GM23338 (cell line): ENCODE measurements around the gene CPLX3. TPM values are rescaled to one million over a fixed set of nuclear protein-coding genes. Genes with fewer than 3 reads are reported as not detected.

Experiments
- ATAC-seq: fragments of 200-7000 bp; cut with Tn5 transposase; 3 replicates; pipeline ENCODE4 v1.9.1; 2020
- DNase-seq: peaks from one replicate; pipeline ENCODE4 v3.0.0-alpha.2; 2015; ENCODE audit warnings: low spot score
- H2AFZ ChIP-seq: fragments of 200-600 bp; sonication (generic); 2 replicates; pipeline ENCODE4 v1.8.0; 2016; ENCODE audit warnings: antibody characterized with exemption, mild to moderate bottlenecking, moderate library complexity
- H3F3A ChIP-seq: fragments of 200-600 bp; sonication (generic); replicated peaks from 2 replicates; pipeline ENCODE4 v1.8.0; 2017; ENCODE audit warnings: antibody characterized with exemption, mixed run types, low read depth
- H3K27ac ChIP-seq: fragments of 200-600 bp; sonication (generic); 2 replicates; pipeline ENCODE4 v1.6.1; 2016; ENCODE audit warnings: low read depth
- H3K27me3 ChIP-seq: fragments of 200-600 bp; sonication (generic); 2 replicates; pipeline ENCODE4 v1.8.0; 2016; ENCODE audit warnings: mild to moderate bottlenecking, mixed run types, moderate library complexity; ENCODE audit not compliant: insufficient read depth
- H3K36me3 ChIP-seq: fragments of 200-600 bp; sonication (generic); 2 replicates; pipeline ENCODE4 v1.8.0; 2016; ENCODE audit warnings: mild to moderate bottlenecking; ENCODE audit not compliant: insufficient read depth
- H3K4me1 ChIP-seq: fragments of 200-600 bp; sonication (generic); 2 replicates; pipeline ENCODE4 v1.8.0; 2016; ENCODE audit warnings: mild to moderate bottlenecking, moderate library complexity; ENCODE audit not compliant: insufficient read depth
- H3K4me2 ChIP-seq: fragments of 200-600 bp; sonication (generic); 2 replicates; pipeline ENCODE4 v1.7.1; 2017; ENCODE audit warnings: mixed run types
- H3K4me3 ChIP-seq: fragments of 200-600 bp; sonication (generic); 2 replicates; pipeline ENCODE4 v1.6.1; 2016; ENCODE audit warnings: mixed run types
- H3K79me2 ChIP-seq: fragments of 200-600 bp; sonication (generic); replicated peaks from 2 replicates; pipeline ENCODE4 v1.8.0; 2017; ENCODE audit warnings: mild to moderate bottlenecking; ENCODE audit not compliant: insufficient read depth
- H3K9me2 ChIP-seq: fragments of 200-600 bp; sonication (generic); 2 replicates; pipeline ENCODE4 v1.8.0; 2017; ENCODE audit not compliant: insufficient read depth
- H4K20me1 ChIP-seq: fragments of 200-600 bp; sonication (generic); replicated peaks from 2 replicates; pipeline ENCODE4 v1.8.0; 2017; ENCODE audit warnings: mild to moderate bottlenecking; ENCODE audit not compliant: insufficient read depth
- H3K27ac Mint-ChIP-seq: 2 replicates; pipeline ENCODE4 v1.8.0; 2020; ENCODE audit warnings: inconsistent platforms, mild to moderate bottlenecking, moderate library complexity, mixed read lengths
- H3K27me3 Mint-ChIP-seq: 3 replicates; pipeline ENCODE4 v1.8.0; 2022; ENCODE audit warnings: low read depth, mild to moderate bottlenecking, moderate library complexity, mixed read lengths, inconsistent platforms; ENCODE audit not compliant: insufficient read depth, poor library complexity
- H3K36me3 Mint-ChIP-seq: 3 replicates; pipeline ENCODE4 v1.8.0; 2021; ENCODE audit warnings: low read depth, mild to moderate bottlenecking, inconsistent platforms, moderate library complexity, mixed read lengths
- H3K4me1 Mint-ChIP-seq: 3 replicates; pipeline ENCODE4 v1.8.0; 2020; ENCODE audit warnings: mild to moderate bottlenecking, inconsistent platforms, mixed read lengths
- H3K4me3 Mint-ChIP-seq: 3 replicates; pipeline ENCODE4 v1.8.0; 2021; ENCODE audit warnings: moderate library complexity, mild to moderate bottlenecking, inconsistent platforms, mixed read lengths
- H3K9me3 Mint-ChIP-seq: 3 replicates; pipeline ENCODE4 v1.8.0; 2020; ENCODE audit warnings: moderate library complexity, mild to moderate bottlenecking, inconsistent platforms, mixed read lengths
- CREB1 ChIP-seq: fragments of 250-450 bp; sonication (Bioruptor Pico); IDR thresholded peaks from 2 replicates; pipeline ENCODE4 v1.5.0; 2020; ENCODE audit warnings: low read depth, mild to moderate bottlenecking, moderate library complexity
- CTCF ChIP-seq, 2 experiments: fragments of 200-600 bp in 1 of 2; sonication (generic) in 1 of 2; conservative IDR thresholded peaks; 2 replicates each; pipeline versions ENCODE4 v1.5.1 to v1.6.1; 2016 to 2017; ENCODE audit warnings: antibody characterized with exemption in 2 of 2, low read depth in 2 of 2, mild to moderate bottlenecking in 2 of 2, moderate library complexity in 1 of 2
- ETS1 ChIP-seq: IDR thresholded peaks from 2 replicates; pipeline ENCODE4 v1.6.1; 2016; ENCODE audit warnings: antibody characterized with exemption
- ZNF331 ChIP-seq: fragments of 250-450 bp; sonication (Bioruptor Pico); IDR thresholded peaks from 2 replicates; pipeline ENCODE4 v1.5.0; 2020; ENCODE audit warnings: low read depth, mild to moderate bottlenecking, moderate library complexity
- ZNF462 ChIP-seq: fragments of 250-450 bp; sonication (Bioruptor Pico); IDR thresholded peaks from 2 replicates; pipeline ENCODE4 v1.5.0; 2020; ENCODE audit warnings: mild to moderate bottlenecking, moderate library complexity
- polyA plus RNA-seq: library from polyadenylated mRNA; unstranded; fragments of >200 nt; fragmentation: Nextera tagmentation; extraction: Ambion mirVana; gene quantifications from 2 replicates; pipeline ENCODE4 v1.2.1, GENCODE V29; 2016
- total RNA-seq: library from RNA; depleted of rRNA; stranded (reverse); fragments of >200 nt; shearing (Covaris generic); gene quantifications from 2 replicates; pipeline ENCODE4 v1.2.3, GENCODE V29; 2014

CPLX3 gene
- total and polyA plus RNA-seq, 2 experiments from 2014 or later, result 0.66 TPM; not detected in 1

- TF ChIP-seq ZNF462 (no peak), ETS1 (no peak), CREB1 (CRISPR knock-in tag) (no peak), CTCF (conservative IDR thresholded peaks at IDR 0.05; ENCODE audit: low read depth in 2 of 2) (no peak)
Measured at GRCh38 chr15:74838137-74838516, 11.7 kb downstream of the CPLX3 start (continued).

GRCh38 chr15:74838746-74839525 is 12.5 kb downstream of the CPLX3 start:
- peaks cover 19% of the 10 kb centered on the region for H3K36me3 Mint-ChIP-seq
- no peak overlapping the region for H3K4me3 Mint-ChIP-seq
- H3K36me3 ChIP-seq, result no peaks in the 10 kb centered on the region; the same call in 1 of the 2 replicates
- ATAC-seq (no peak), DNase-seq (no peak)
- no peak overlapping the region for H2AFZ ChIP-seq
- H3K9me3 Mint-ChIP-seq, result no peaks in the 10 kb centered on the region; the same call in 2 of the 3 replicates
- no peaks in the 10 kb centered on the region; the same call in 1 of the 2 replicates for H4K20me1 ChIP-seq
- H3K4me1 Mint-ChIP-seq, result peaks cover 36% of the 10 kb centered on the region
- H3K4me1 ChIP-seq, result peaks cover 6% of the 10 kb centered on the region
- H3K27ac ChIP-seq, result no peak overlapping the region
- H3K27ac Mint-ChIP-seq, result no peak overlapping the region; the same call in 1 of the 2 replicates
- H3K4me2 ChIP-seq, result no peak overlapping the region
- H3F3A ChIP-seq, result peaks cover 9% of the 10 kb centered on the region; the same call in 1 of the 2 replicates
- H3K27me3 ChIP-seq, result no peaks in the 10 kb centered on the region
- H3K79me2 ChIP-seq, result no peaks in the 10 kb centered on the region
- H3K4me3 ChIP-seq, result no peak overlapping the region
- H3K9me2 ChIP-seq, result no peaks in the 10 kb centered on the region
- peaks cover 26% of the 10 kb centered on the region for H3K27me3 Mint-ChIP-seq
- TF ChIP-seq ZNF331 (CRISPR knock-in tag) (no peak), CTCF (conservative IDR thresholded peaks at IDR 0.05; ENCODE audit: low read depth in 2 of 2) (no peak)
